Measurements from ENCODE around the gene KRT16. TPM values are rescaled to one million over a fixed set of nuclear protein-coding genes. Genes with fewer than 3 reads are reported as not detected.

KRT16 gene
- total RNA-seq, 1 experiment from 2014 or later = 109 TPM

GRCh38 chr17:41635121-41636097 lies 22.8 kb upstream of the KRT16 start:
- TF ChIP-seq CTCF (IDR thresholded peaks at IDR 0.05; ENCODE audit: unreplicated experiment) = no peak
- ChIA-PET CTCF (interaction anchor here (0.7 to 1.0 kb wide), 2 partner anchors 54 to 87 kb away, joined by 3 to 7 read pairs; no protein-coding TSS in a partner anchor), POLR2A (interaction anchor here (0.8 to 1.0 kb wide), 3 partner anchors 9 to 72 kb away, joined by 3 read pairs; partner anchors contain the start of gene KRT17)
- no peaks in the 10 kb centered on the region for H3K36me3 Mint-ChIP-seq (ENCODE audit: insufficient read depth, unreplicated experiment)
- H3K9me3 Mint-ChIP-seq (ENCODE audit: unreplicated experiment) = no peaks in the 10 kb centered on the region
- no peak overlapping the region for H3K27ac Mint-ChIP-seq (ENCODE audit: low read depth, unreplicated experiment)
- H3K4me3 Mint-ChIP-seq (ENCODE audit: unreplicated experiment) = no peak overlapping the region
- H3K4me1 Mint-ChIP-seq (ENCODE audit: insufficient read depth, unreplicated experiment) = no peaks in the 10 kb centered on the region
- no peaks in the 10 kb centered on the region for H3K27me3 Mint-ChIP-seq (ENCODE audit: insufficient read depth, unreplicated experiment)
- DNase-seq (ENCODE audit: unreplicated experiment) = no peak
- no TSS peak for BruUV-seq (replicated peaks)
- intact Hi-C loops (cut with micrococcal nuclease) = no loop called here

- DNase-seq (ENCODE audit: unreplicated experiment) = no peak
- intact Hi-C loops (cut with micrococcal nuclease) = no loop called here
- ChIA-PET POLR2A (interaction anchor here (0.7 to 1.5 kb wide), 2 partner anchors 11 to 32 kb away, joined by 3 to 7 read pairs; no protein-coding TSS in a partner anchor), CTCF (interaction anchor here (1.0 kb wide), 1 partner anchor 86 kb away, joined by 7 read pairs; no protein-coding TSS in a partner anchor)
- Mint-ChIP-seq H3K4me1 (ENCODE audit: insufficient read depth, unreplicated experiment) (no peaks in the 10 kb centered on the region), H3K9me3 (ENCODE audit: unreplicated experiment) (no peaks in the 10 kb centered on the region), H3K36me3 (ENCODE audit: insufficient read depth, unreplicated experiment) (no peaks in the 10 kb centered on the region), H3K4me3 (ENCODE audit: unreplicated experiment) (no peak overlapping the region), H3K27ac (ENCODE audit: low read depth, unreplicated experiment) (no peak overlapping the region), H3K27me3 (ENCODE audit: insufficient read depth, unreplicated experiment) (no peaks in the 10 kb centered on the region)
- no TSS peak for BruUV-seq (replicated peaks)
- TF ChIP-seq CTCF (IDR thresholded peaks at IDR 0.05; ENCODE audit: unreplicated experiment) = no peak
Measured at GRCh38 chr17:41634639-41635038, 22.1 kb upstream of the KRT16 start.

- Mint-ChIP-seq H3K4me1 (ENCODE audit: insufficient read depth, unreplicated experiment) (no peaks in the 10 kb centered on the region), H3K36me3 (ENCODE audit: insufficient read depth, unreplicated experiment) (no peaks in the 10 kb centered on the region), H3K4me3 (ENCODE audit: unreplicated experiment) (no peak overlapping the region), H3K9me3 (ENCODE audit: unreplicated experiment) (no peaks in the 10 kb centered on the region), H3K27ac (ENCODE audit: low read depth, unreplicated experiment) (no peak overlapping the region), H3K27me3 (ENCODE audit: insufficient read depth, unreplicated experiment) (no peaks in the 10 kb centered on the region)
- CTCF ChIA-PET = no interaction called here
- POLR2A ChIA-PET = interaction anchor here (1.5 kb wide), 1 partner anchor 12 kb away, joined by 7 read pairs; no protein-coding TSS in a partner anchor
- intact Hi-C loops (cut with micrococcal nuclease) = no loop called here
- no peak for TF ChIP-seq CTCF (IDR thresholded peaks at IDR 0.05; ENCODE audit: unreplicated experiment)
- BruUV-seq (replicated peaks) = no TSS peak
- DNase-seq (ENCODE audit: unreplicated experiment) = no peak
Measured at GRCh38 chr17:41633556-41634199, 21.1 kb upstream of the KRT16 start.

GRCh38 chr17:41632482-41633105 lies 20.0 kb upstream of the KRT16 start:
- DNase-seq (ENCODE audit: unreplicated experiment) = no peak
- Mint-ChIP-seq H3K9me3 (ENCODE audit: unreplicated experiment) (no peaks in the 10 kb centered on the region), H3K4me3 (ENCODE audit: unreplicated experiment) (no peak overlapping the region)

More at GRCh38 chr17:41632482-41633105, 20.0 kb upstream of the KRT16 start:
- H3K27ac Mint-ChIP-seq (ENCODE audit: low read depth, unreplicated experiment) = no peak overlapping the region
- H3K27me3 Mint-ChIP-seq (ENCODE audit: insufficient read depth, unreplicated experiment) = no peaks in the 10 kb centered on the region
- intact Hi-C loops (cut with micrococcal nuclease) = no loop called here
- ChIA-PET POLR2A (no interaction called here), CTCF (no interaction called here)
- TF ChIP-seq CTCF (IDR thresholded peaks at IDR 0.05; ENCODE audit: unreplicated experiment) = no peak
- H3K36me3 Mint-ChIP-seq (ENCODE audit: insufficient read depth, unreplicated experiment) = no peaks in the 10 kb centered on the region
- H3K4me1 Mint-ChIP-seq (ENCODE audit: insufficient read depth, unreplicated experiment) = no peaks in the 10 kb centered on the region
- no TSS peak for BruUV-seq (replicated peaks)
